Right atrium auricular region (tissue), 2 donors: Measurements from ENCODE around the gene JOSD1. TPM values are rescaled to one million over a fixed set of nuclear protein-coding genes. Genes with fewer than 3 reads are reported as not detected.

Source experiments
- DNase-seq: peaks from one replicate; pipeline ENCODE4 v3.0.0-alpha.2; 2019; ENCODE audit warnings: low spot score
- H3K27ac ChIP-seq, 2 donors: fragments of 200-600 bp; sonication (generic); 1 replicate in 1 of 2; 2 replicates in 1 of 2; pipeline ENCODE4 v1.5.1; 2016 to 2019
- H3K27me3 ChIP-seq, 2 donors: fragments of 200-600 bp; sonication (generic); one replicate each; pipeline versions ENCODE4 v1.5.1 to v1.6.0; 2017 to 2019
- H3K36me3 ChIP-seq: fragments of 200-600 bp; sonication (generic); one replicate; pipeline ENCODE4 v1.5.1; 2016
- H3K4me1 ChIP-seq, 2 donors: fragments of 200-600 bp; sonication (generic); one replicate each; pipeline versions ENCODE4 v1.5.1 to v1.6.0; 2017 to 2019
- H3K4me3 ChIP-seq, 2 donors: fragments of 200-600 bp; sonication (generic); 1 replicate in 1 of 2; 2 replicates in 1 of 2; pipeline ENCODE4 v1.5.1; 2017 to 2019; ENCODE audit warnings: mild to moderate bottlenecking in 1 of 2, moderate library complexity in 1 of 2
- H3K9me3 ChIP-seq, 2 donors: fragments of 200-600 bp; sonication (generic); one replicate each; pipeline ENCODE4 v1.5.1; 2019
- CTCF ChIP-seq, 2 donors: fragments of 200-600 bp; sonication (generic); IDR thresholded peaks; one replicate each; pipeline ENCODE4 v1.5.1; 2019; ENCODE audit warnings: antibody characterized with exemption in 2 of 2
- total RNA-seq, 2 donors: library from RNA; depleted of rRNA; stranded (reverse); fragments of >200 nt; gene quantifications; one replicate each; pipeline ENCODE4 v1.1.0, GENCODE V29; 2016

JOSD1 gene
- total RNA-seq, 2 donors from 2014 or later, result 20.0 to 37.3 TPM

GRCh38 chr22:38705235-38706100 lies 4.7 kb upstream of the JOSD1 start, which contains the start of gene GTPBP1:
TSS of gene GTPBP1 (plus strand) at chr22:38705944. CDS start at chr22:38705956, 12 bp downstream.
- H3K27ac ChIP-seq, result peak within 1 kb of the TSS; percentile 95 to 97
- no peaks in the 10 kb centered on the region for H3K9me3 ChIP-seq
- peak; percentile 100 for DNase-seq
- H3K4me3 ChIP-seq, result peak within 1 kb of the TSS; percentile 71 to 92
- peaks cover 0 to 43% of the 10 kb centered on the region in 2 donors for H3K4me1 ChIP-seq
- H3K27me3 ChIP-seq, result no peaks in the 10 kb centered on the region
- peaks cover 6% of the 10 kb centered on the region for H3K36me3 ChIP-seq
- no peak for TF ChIP-seq CTCF (IDR thresholded peaks at IDR 0.05)

DNA sequence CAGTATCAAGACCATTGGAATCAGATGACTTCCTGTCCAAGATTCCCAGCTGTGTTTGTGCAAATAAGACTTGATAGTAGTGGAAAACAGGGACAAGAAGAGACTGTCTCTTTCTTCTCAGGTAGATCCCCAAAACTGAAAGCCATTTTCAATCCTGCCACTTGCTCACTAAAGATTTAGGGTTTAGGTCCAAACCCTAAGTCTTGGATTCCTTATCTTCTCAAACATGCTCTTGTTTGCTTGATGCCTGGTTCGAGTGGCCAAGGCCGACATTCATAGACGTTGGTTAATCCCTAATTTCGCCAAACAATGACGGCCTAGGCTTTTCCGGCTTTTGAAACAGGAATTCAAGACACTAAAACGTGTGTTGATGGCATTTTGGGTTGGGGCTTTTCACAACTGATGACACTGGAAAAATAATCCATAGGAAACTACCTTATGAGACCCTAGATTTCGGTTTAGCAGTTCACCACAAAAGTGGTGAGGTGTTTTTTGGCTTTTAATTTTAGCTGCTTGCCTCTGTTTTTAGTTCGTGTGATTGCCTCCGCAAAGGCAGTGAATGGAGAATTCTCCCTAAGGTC lies 4.0 kb upstream of the JOSD1 start:
- no peak for DNase-seq
- Histone ChIP-seq H3K36me3 (peaks cover 4% of the 10 kb centered on the region), H3K9me3 (no peaks in the 10 kb centered on the region), H3K4me3 (peak overlapping the region; percentile 17 to 35), H3K27ac (peak overlapping the region; percentile 83 to 84), H3K27me3 (no peaks in the 10 kb centered on the region), H3K4me1 (peaks cover 0 to 41% of the 10 kb centered on the region in 2 donors)
- TF ChIP-seq CTCF (IDR thresholded peaks at IDR 0.05), result no peak

GRCh38 chr22:38700270-38700788 lies 414 bp downstream of the JOSD1 start:
- DNase-seq, result peak; percentile 70
- Histone ChIP-seq H3K27ac (peak overlapping the region; percentile 97 to 100), H3K36me3 (no peaks in the 10 kb centered on the region), H3K27me3 (no peaks in the 10 kb centered on the region), H3K4me1 (peaks cover 0 to 60% of the 10 kb centered on the region in 2 donors), H3K4me3 (peak overlapping the region; percentile 65 to 94), H3K9me3 (no peaks in the 10 kb centered on the region)
- TF ChIP-seq CTCF (IDR thresholded peaks at IDR 0.05), result no peak

- no peak for TF ChIP-seq CTCF (IDR thresholded peaks at IDR 0.05)
- DNase-seq, result no peak
- peaks cover 0 to 62% of the 10 kb centered on the region in 2 donors for H3K4me1 ChIP-seq
- no peaks in the 10 kb centered on the region for H3K36me3 ChIP-seq
- peak overlapping the region; percentile 97 to 100 for H3K27ac ChIP-seq
- H3K9me3 ChIP-seq, result no peaks in the 10 kb centered on the region
- peak overlapping the region; percentile 65 to 94 for H3K4me3 ChIP-seq
- H3K27me3 ChIP-seq, result no peaks in the 10 kb centered on the region
Observed at GRCh38 chr22:38699784-38700183, 959 bp downstream of the JOSD1 start.

DNA sequence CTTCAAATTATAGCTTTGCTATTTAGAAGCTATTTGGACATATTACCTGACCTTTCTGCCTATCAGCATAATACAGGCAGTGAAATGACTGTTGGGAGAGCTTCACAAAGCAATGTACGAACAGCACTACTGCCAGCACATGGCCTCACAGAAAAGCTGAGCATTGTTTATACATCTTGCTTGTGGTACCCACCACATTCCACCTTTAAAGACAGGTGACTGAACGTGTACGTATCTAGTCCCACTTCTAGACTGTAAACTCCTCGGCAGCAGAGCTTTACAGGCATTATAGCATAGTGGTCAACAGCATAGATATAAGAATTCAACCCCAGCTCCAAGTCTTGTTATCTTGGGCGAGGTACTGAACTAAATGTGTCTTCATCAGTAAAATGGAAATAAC lies 1.6 kb downstream of the JOSD1 start:
- Histone ChIP-seq H3K27me3 (no peaks in the 10 kb centered on the region), H3K9me3 (no peaks in the 10 kb centered on the region), H3K4me1 (peaks cover 0 to 57% of the 10 kb centered on the region in 2 donors), H3K36me3 (no peaks in the 10 kb centered on the region), H3K4me3 (peak overlapping the region; percentile 65 to 94), H3K27ac (peak overlapping the region; percentile 97 to 100)
- TF ChIP-seq CTCF (IDR thresholded peaks at IDR 0.05), result no peak
- no peak for DNase-seq
